Aorta (tissue), 5 donors: ENCODE results near the gene MICAL3. TPM values are rescaled to one million over a fixed set of nuclear protein-coding genes. Genes with fewer than 3 reads are reported as not detected.
A peak's percentile ranks its signal among the peaks of the same experiment; 100 is the strongest.
"Not testable (repeated sequence)": the region's sequence is repeated elsewhere in the genome, so short reads cannot be mapped to it uniquely, and the experiment has no call there.

Source experiments
- ATAC-seq: fragments of 200-7000 bp; cut with Tn5 transposase; one replicate; pipeline ENCODE4 v1.9.1; 2022; ENCODE audit warnings: moderate library complexity; ENCODE audit not compliant: low FRiP score
- DNase-seq, 2 donors: peaks; one replicate each; pipeline ENCODE4 v3.0.0-alpha.2; 2020
- H3K27ac ChIP-seq, 2 donors: one replicate each; pipeline ENCODE4 v1.5.1; 2013; ENCODE audit warnings: low read length in 2 of 2, mild to moderate bottlenecking in 2 of 2, moderate library complexity in 2 of 2, control low read depth in 1 of 2, inconsistent platforms in 1 of 2, low read depth in 1 of 2
- H3K27me3 ChIP-seq, 2 donors: one replicate each; pipeline ENCODE4 v1.6.1; 2013; ENCODE audit warnings: control low read depth in 1 of 2, low read length in 1 of 2, mild to moderate bottlenecking in 1 of 2, moderate library complexity in 1 of 2; ENCODE audit not compliant: insufficient read depth in 2 of 2, control insufficient read depth in 1 of 2
- H3K36me3 ChIP-seq, 2 donors: one replicate each; pipeline ENCODE4 v1.6.1; 2013; ENCODE audit warnings: control low read depth in 1 of 2, low read length in 1 of 2, mild to moderate bottlenecking in 1 of 2; ENCODE audit not compliant: insufficient read depth in 2 of 2, control insufficient read depth in 1 of 2
- H3K4me1 ChIP-seq, 2 donors: one replicate each; pipeline ENCODE4 v1.6.1; 2013; ENCODE audit warnings: low read length in 2 of 2, control low read depth in 1 of 2, mild to moderate bottlenecking in 1 of 2, moderate library complexity in 1 of 2; ENCODE audit not compliant: insufficient read depth in 2 of 2, control insufficient read depth in 1 of 2
- H3K4me3 ChIP-seq, 2 donors: one replicate each; pipeline ENCODE4 v1.5.1; 2013; ENCODE audit warnings: low read length in 2 of 2, control low read depth in 1 of 2, mild to moderate bottlenecking in 1 of 2
- H3K9me3 ChIP-seq: one replicate; pipeline ENCODE4 v1.6.1; 2013; ENCODE audit warnings: mild to moderate bottlenecking, low read length; ENCODE audit not compliant: control insufficient read depth
- WGBS, 2 donors: extraction: QIAGEN DNeasy Blood & Tissue Kit; methylation state at CpG; one replicate each; pipeline ENCODE4 v1.1.7; 2013; 5-methylcytosine and 5-hydroxymethylcytosine counted together
- intact Hi-C, 2 donors: fragments of 100-400 bp; cut with DNase I; formaldehyde crosslinking; loops; one replicate each; pipeline versions ENCODE4 v1.14.2 to v1.15.0; 2022
- polyA plus RNA-seq, 2 donors: library from polyadenylated mRNA; stranded (reverse); fragments of 200-250 nt; gene quantifications; one replicate each; pipeline ENCODE4 v1.2.3, GENCODE V29; 2013
- total RNA-seq, 2 donors: library from RNA; stranded (reverse); fragmentation: NEBNext Ultra II Directional; extraction: Animal tissue kit (Norgen Biotek cat#: 25700); gene quantifications; one replicate each; pipeline ENCODE4 v1.2.1, GENCODE V29; 2021
- donor health status: healthy with polysubstance abuse.
- donor health status: Bipolar disorder and iron deficiency.
- donor health status: DM: no; HTN: no; CAD: no.
- donor health status: DM: no; HTN: no; CAD: no.
- donor health status: DM: yes; HTN: yes; CAD: no.

Gene MICAL3
- total and polyA plus RNA-seq, 4 donors: 3.9 to 123 (median 64.3) TPM

DNA sequence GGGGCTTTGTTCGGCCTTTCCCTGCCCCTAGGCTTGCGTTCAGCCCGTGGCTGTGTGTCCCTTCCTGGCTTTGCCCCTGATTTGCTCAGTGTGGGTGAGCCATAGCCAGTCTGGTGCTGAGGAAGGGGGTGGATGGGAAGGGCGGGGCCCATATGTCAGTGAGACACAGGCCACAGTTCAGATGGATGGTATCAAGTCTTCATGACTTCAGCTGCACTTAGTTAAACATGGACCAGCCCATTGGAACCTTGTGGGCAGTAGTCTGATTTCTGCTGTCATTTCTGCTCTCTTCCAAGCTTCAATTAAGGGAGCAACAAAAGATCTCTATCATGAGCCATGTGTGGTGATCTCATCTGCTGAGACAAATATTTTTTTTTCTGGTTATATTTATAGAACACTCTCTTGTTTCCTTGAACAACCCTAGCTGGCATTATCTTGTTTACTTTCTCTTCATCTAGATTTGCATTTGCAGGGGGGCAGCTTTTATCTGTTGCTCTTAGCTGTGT is 31.9 kb upstream of the MICAL3 start:
- no peaks in the 10 kb centered on the region for H3K36me3 ChIP-seq
- peak overlapping the region; percentile 1 to 76 for H3K27ac ChIP-seq
- ATAC-seq: peak; percentile 44
- WGBS, 2 donors: 31 to 36% methylated on average over 4 of the region's 4 CpGs
- intact Hi-C loops: loop anchor here in 1 of 2 donors (5.0 kb wide), 1 partner anchor 134 kb away; no protein-coding TSS in a partner anchor
- no peaks in the 10 kb centered on the region for H3K9me3 ChIP-seq
- H3K4me1 ChIP-seq: peaks cover 2 to 3% of the 10 kb centered on the region in 2 donors
- no peak overlapping the region for H3K4me3 ChIP-seq
- peak in 1 of 2 donors; percentile 58 for DNase-seq
- H3K27me3 ChIP-seq: no peaks in the 10 kb centered on the region

DNA sequence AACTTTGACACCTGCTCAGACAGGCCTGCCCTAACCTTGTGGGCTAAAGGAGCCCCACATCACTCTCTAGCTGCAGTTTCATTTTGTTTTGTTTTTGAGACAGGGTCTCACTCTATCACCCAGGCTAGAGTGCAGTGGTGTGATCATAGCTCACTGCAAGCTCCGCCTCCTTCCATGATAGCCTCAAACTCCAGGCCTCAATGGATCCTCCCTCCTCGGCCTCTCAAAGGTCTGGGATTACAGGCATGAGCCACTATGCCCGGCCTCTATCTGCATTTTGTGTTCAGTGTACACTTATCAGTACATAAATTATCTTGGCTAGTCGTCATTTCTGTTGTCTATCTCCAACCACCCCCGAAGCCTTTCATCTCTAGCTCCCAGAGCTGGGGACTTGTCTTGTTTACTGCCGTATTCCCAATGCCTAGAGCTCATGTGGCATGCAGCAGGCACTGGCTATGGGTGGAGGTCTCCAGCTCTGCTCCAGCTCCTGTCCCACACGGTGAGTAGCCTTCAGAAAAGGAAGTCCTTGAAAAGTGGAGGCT is 31.3 kb upstream of the MICAL3 start:
- H3K36me3 ChIP-seq: no peaks in the 10 kb centered on the region
- intact Hi-C loops: loop anchor here in 1 of 2 donors (5.0 kb wide), 1 partner anchor 133 kb away; no protein-coding TSS in a partner anchor
- ATAC-seq (peak; percentile 2), DNase-seq (no peak)
- no peaks in the 10 kb centered on the region for H3K27me3 ChIP-seq
- WGBS, 2 donors: 81 to 82% methylated on average over 7 of the region's 7 CpGs
- H3K4me1 ChIP-seq: peaks cover 0 to 3% of the 10 kb centered on the region in 2 donors
- no peak overlapping the region for H3K4me3 ChIP-seq
- H3K9me3 ChIP-seq: no peaks in the 10 kb centered on the region
- H3K27ac ChIP-seq: peak overlapping the region in 1 of 2 donors; percentile 76

DNA sequence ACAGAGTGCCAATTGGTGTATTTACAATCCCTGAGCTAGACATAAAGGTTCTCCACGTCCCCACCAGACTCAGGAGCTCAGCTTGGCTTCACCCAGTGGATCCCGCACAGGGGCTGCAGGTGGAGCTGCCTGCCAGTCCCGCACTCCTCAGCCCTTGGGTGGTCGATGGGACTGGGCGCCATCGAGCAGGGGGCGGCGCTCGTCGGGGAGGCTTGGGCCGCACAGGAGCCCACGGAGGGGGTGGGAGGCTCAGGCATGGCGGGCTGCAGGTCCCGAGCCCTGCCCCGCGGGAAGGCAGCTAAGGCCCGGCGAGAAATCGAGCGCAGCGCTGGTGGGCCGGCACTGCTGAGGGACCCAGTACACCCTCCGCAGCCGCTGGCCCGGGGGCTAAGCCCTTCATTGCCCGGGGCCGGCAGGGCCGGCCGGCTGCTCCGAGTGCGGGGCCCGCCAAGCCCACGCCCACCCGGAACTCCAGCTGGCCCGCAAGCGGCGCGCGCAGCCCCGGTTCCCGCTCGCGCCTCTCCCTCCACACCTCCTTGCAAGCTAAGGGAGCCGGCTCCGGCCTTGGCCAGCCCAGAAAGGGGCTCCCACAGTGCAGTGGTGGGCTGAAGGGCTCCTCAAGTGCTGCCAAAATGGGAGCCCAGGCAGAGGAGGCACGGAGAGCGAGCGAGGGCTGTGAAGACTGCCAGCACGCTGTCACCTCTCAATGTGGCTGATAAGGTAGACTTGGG is 29.0 kb upstream of the MICAL3 start:
- H3K36me3 ChIP-seq, H3K4me3 ChIP-seq, H3K9me3 ChIP-seq, intact Hi-C loops, ATAC-seq, H3K27ac ChIP-seq, DNase-seq, H3K27me3 ChIP-seq, H3K4me1 ChIP-seq: not testable (repeated sequence)
- 95 to 97% methylated on average over 42 to 49 of the region's 49 CpGs for WGBS, 2 donors

- H3K36me3 ChIP-seq, intact Hi-C loops, H3K27ac ChIP-seq, H3K4me1 ChIP-seq, H3K27me3 ChIP-seq, ATAC-seq, H3K9me3 ChIP-seq, DNase-seq, H3K4me3 ChIP-seq: not testable (repeated sequence)
- WGBS, 2 donors: 79 to 92% methylated on average over 12 of the region's 12 CpGs
These were observed 26.8 kb upstream of the MICAL3 start for GRCh38 chr22:18051113-18051512.

GRCh38 chr22:18050065-18050464 is 25.7 kb upstream of the MICAL3 start:
- no peak overlapping the region for H3K27ac ChIP-seq
- H3K4me1 ChIP-seq: no peaks in the 10 kb centered on the region
- no peak overlapping the region for H3K4me3 ChIP-seq
- H3K36me3 ChIP-seq: no peaks in the 10 kb centered on the region
- DNase-seq (no peak), ATAC-seq (no peak)
- 13 to 21% methylated on average over 5 of the region's 5 CpGs for WGBS, 2 donors
- intact Hi-C loops: no loop called here
- H3K9me3 ChIP-seq: no peaks in the 10 kb centered on the region
- no peaks in the 10 kb centered on the region for H3K27me3 ChIP-seq

DNA sequence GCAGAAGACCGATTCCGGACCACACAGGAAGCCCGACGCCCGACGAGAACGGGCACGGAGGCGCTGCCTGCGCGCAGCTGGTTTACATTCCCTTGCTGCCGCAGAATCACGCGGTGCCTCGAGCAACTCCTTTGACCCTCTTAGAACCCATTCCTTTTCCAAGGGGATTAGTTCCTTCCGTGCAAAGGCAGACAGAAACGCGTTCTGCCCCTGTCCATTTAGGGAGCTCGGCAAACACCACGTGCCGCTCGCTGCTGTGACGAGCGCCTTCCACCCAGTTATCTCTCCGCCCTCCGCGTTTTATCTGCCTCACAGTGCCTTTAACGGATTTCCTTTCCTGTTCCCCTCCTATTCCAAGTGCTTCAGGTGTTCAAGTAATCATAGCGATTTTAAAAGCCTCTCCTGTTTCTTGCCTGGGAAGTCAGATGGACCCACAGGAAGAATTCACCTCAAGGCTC is 24.1 kb upstream of the MICAL3 start:
- Histone ChIP-seq H3K9me3 (no peaks in the 10 kb centered on the region), H3K27me3 (no peaks in the 10 kb centered on the region), H3K36me3 (no peaks in the 10 kb centered on the region), H3K4me1 (no peaks in the 10 kb centered on the region), H3K4me3 (no peak overlapping the region), H3K27ac (no peak overlapping the region)
- 62 to 81% methylated on average over 29 of the region's 29 CpGs for WGBS, 2 donors
- no peak for DNase-seq
- ATAC-seq: peak; percentile 28
- intact Hi-C loops: no loop called here

DNA sequence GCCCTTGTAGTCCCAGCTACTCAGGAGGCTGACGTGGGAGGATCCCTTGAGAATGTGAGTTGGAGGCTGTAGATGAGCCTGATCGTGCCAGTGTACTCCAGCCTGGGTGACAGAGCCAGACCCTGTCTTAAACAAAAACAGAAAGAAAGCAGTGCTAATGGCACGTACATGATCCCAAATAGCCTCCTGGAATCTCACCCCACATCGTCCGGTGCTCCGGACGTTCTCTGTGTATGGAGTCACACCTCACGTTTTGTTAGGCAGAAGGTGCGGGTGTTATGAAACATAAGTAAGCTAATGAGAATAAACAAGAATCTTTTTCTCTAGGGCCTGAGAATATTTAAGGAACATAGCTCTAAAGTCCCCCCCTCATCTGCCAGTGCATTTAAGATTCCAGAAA is 23.7 kb upstream of the MICAL3 start:
- Histone ChIP-seq H3K27ac (no peak overlapping the region), H3K9me3 (no peaks in the 10 kb centered on the region), H3K4me3 (no peak overlapping the region), H3K27me3 (no peaks in the 10 kb centered on the region), H3K4me1 (no peaks in the 10 kb centered on the region), H3K36me3 (no peaks in the 10 kb centered on the region)
- intact Hi-C loops: no loop called here
- WGBS, 2 donors: 85 to 87% methylated on average over 9 of the region's 9 CpGs
- no peak for DNase-seq
- no peak for ATAC-seq

DNA sequence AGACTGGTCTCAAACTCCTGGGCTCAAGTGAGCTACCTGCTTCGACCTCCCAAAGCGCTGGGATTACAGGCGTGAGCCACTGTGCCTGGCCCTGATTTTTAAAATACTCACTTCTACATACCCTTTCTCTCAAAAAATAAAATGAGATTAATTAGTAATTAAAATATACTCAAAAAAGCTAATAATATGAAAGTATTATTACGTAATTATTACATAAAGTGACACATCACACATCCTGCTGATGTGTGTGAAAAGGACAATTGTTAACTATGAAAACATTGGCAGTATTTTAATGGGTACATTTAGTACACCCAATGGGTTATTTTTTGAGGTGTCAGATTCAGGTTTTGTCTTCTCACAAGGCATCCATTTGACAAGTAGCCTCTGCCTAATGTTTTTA is 21.4 kb upstream of the MICAL3 start:
- intact Hi-C loops: no loop called here
- Histone ChIP-seq H3K9me3 (no peaks in the 10 kb centered on the region), H3K27me3 (no peaks in the 10 kb centered on the region), H3K36me3 (no peaks in the 10 kb centered on the region), H3K27ac (no peak overlapping the region), H3K4me1 (no peaks in the 10 kb centered on the region), H3K4me3 (no peak overlapping the region)
- 96 to 98% methylated on average over 4 of the region's 4 CpGs for WGBS, 2 donors
- ATAC-seq: no peak
- DNase-seq: no peak
